Measurements from ENCODE around the gene EXOC2. TPM values are rescaled to one million over a fixed set of nuclear protein-coding genes. Genes with fewer than 3 reads are reported as not detected.
"Not testable (repeated sequence)": the region's sequence is repeated elsewhere in the genome, so short reads cannot be mapped to it uniquely, and the experiment has no call there.

The EXOC2 gene
- total RNA-seq, 1 donor from 2014 or later = 11.3 TPM

DNA sequence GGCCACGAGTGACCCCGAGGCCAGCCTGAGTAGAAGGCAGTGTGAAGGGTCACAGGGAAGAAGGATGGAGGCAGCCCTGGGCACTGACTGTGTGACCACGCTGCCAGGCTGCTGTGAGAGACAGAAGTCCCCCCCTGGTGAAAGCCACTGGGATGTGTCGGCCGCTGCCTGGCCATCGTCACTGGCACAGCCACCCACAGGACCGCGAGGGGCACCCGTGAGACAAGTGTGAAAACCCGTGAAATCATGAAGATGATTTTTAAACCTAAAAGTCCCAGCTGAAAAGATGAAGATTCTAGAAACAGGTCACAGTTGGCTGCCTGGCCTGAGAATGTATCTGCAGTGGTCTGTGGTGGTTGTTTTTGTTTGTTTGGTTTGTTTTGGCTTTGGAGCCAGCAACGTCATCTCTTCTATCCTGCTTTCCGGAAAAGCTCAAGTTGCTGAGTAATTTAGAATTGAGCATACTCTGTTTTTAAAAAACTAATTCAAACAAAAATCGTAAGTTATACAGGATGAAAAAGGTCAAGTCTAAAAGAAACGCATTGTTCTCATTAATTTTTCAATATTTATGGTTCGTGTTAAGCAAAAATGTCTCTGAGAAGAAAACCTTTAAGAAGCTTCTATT is 130.8 kb downstream of the EXOC2 start:
- intact Hi-C loops (cut with DNase I) = no loop called here
- ATAC-seq (ENCODE audit: poor library complexity) = no peak
- no peak for DNase-seq

DNA sequence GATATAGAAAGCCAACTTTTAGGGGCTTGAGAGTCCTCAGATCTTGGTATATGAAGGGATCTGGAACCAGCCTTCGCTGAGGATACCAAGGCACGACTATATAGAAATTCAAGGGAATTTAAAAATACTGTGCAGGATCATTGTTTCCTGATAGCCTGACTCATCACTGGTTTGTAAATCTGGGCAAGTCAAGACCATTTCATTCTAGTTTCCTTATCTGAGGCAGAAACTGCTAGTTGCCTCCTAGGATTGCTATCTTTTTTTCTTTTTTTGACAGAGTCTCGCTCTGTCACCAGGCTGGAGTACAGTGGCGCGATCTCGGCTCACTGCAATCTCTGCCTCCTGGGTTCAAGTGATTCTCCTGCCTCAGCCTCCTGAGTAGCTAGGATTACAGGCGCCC is 131.6 kb downstream of the EXOC2 start:
- ATAC-seq (ENCODE audit: poor library complexity); DNase-seq; intact Hi-C loops (cut with DNase I): not testable (repeated sequence)

DNA sequence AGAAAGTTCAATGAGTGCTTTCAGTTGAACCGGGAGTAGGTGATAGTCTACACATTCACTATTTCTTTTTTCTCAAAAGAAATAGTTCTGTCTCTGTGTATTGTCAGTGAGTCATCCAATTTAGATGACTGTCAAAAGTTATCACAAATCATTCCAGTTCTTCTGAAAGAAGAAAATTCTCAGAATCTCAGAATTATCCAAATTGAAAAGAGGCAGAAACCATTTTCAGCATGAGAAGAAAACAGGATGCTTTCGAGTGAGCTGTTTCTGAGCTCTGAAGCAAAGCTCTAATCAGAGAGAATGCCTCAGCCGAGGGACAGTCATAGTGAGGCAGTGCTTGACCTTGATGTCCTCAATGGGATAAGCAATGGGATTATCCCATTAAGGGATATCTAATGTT is 134.0 kb downstream of the EXOC2 start:
- DNase-seq (no peak), ATAC-seq (ENCODE audit: poor library complexity) (no peak)
- intact Hi-C loops (cut with DNase I) = no loop called here

DNA sequence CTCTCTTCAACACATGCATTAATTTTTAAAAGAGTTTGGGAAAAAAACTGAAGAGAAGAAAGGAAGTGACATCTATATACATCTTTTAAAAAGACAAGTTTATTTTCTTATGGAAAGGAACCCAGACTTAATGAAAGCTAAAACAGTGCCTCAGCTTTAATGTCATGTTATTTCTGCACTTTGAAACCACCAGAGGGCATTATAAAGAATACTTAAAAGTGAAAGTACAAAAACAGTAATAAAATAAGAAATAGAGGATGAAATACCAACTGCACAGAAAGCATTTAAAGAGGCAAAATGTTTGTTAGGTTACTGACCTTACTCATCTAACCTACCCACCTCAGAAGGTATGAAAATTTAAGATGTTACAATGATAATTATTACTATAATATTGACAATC is 134.8 kb downstream of the EXOC2 start:
- intact Hi-C loops (cut with DNase I) = no loop called here
- DNase-seq = no peak
- no peak for ATAC-seq (ENCODE audit: poor library complexity)

DNA sequence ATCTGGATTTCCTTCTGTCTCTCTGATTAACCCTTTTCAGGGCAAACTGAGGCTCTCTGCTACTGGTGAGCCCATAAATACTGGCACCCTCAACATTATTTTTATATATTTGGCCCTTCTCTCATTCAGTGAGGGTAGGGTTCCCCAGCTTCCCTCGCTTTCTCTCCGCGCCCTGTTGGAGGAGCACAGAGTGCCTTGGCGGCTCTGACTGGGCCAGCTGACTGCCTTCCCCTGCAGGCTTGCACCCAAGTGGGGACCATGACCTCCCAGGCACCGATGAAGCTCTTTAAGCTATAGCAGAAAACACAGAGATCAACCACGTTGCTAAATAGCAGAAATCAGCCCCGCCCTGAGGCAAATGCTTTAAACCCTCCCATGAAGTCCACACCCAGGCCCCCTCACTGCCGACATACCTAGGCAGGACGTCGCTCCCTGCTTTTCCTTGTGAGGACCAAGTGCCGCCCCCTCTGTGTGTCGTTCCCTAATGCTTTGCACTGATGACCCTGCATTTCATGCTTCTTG is 141.0 kb downstream of the EXOC2 start:
- DNase-seq = no peak
- intact Hi-C loops (cut with DNase I) = no loop called here
- ATAC-seq (ENCODE audit: poor library complexity) = no peak

DNA sequence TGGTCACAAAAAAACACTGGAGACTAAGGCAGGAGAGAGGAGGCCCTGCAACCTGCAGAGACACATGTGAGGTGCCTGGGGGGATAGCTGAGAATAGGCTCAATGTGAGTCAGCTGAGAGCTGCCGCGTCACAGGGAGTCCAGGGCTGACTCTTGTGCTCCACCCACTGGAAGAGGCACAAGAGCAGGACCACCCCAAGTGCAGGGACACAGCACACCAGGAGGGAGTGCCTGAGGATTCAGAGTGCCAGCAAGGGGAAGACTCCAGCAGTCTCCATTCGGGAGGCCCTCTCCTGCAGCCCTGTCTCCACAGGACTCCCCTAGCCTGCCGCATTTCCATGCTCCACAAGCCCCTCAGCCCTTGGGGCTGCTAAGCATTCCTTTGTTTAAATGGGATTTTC is 141.5 kb downstream of the EXOC2 start:
- intact Hi-C loops (cut with DNase I) = no loop called here
- ATAC-seq (ENCODE audit: poor library complexity) = peak; percentile 27
- DNase-seq = no peak

DNA sequence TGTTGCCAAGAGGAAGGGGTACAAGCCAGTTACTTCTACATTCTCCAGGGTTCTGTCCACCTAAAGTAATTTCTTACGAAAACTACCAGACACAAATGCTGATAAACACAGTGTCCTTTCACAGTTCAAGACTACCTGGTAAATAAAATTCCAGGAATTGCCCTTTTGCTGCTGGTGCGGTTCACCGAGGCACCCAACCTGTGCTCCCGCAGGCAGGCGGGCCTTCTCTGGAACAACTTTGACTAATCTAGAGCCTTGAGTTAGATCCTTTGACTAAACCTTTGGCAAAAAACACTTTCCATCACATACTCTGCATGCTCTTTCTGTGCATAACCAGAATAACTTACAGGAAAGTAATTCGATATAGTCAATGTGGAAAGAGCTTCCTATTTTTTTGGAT is 143.0 kb downstream of the EXOC2 start:
- intact Hi-C loops (cut with DNase I) = no loop called here
- ATAC-seq (ENCODE audit: poor library complexity) (no peak), DNase-seq (no peak)

DNA sequence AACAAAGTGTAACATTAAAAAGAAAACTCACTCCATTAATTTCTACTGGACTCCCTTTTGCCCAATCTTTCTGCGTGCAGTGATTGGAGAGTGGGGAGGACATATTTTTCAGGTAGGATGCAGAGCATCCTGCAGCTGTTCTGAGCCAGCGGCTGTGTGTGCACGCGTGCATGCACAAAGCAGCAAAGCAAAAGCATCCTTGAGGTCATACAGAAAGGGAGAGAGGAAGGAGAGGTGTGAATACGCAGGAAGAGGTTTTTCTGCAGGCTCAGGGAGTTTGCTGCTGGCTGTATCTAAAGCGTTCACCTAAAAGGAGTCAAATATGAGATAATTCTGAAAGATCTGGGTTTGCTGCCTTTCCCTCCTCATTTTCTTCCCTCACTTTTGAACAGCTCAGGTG is 144.4 kb downstream of the EXOC2 start:
- intact Hi-C loops (cut with DNase I) = no loop called here
- DNase-seq = no peak
- no peak for ATAC-seq (ENCODE audit: poor library complexity)

DNA sequence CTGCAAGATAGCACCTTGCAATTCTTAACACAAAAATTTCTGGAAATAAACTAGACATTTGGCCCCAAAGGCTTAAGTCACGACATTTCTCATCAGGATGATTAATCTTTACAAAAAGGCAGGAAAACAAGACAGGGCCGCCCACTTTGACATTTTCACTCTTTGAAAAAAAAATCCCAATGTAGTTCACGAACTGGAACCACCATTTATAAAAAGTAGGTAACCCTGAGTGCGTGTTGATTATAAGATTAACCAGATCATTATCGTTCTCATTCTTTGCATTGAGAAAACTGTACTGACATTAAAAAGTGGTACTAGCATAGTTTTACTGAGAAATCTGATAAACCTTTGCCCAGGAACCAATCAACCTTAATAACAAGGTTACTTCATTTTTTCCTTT is 144.8 kb downstream of the EXOC2 start:
- ATAC-seq (ENCODE audit: poor library complexity) = no peak
- intact Hi-C loops (cut with DNase I) = no loop called here

DNA sequence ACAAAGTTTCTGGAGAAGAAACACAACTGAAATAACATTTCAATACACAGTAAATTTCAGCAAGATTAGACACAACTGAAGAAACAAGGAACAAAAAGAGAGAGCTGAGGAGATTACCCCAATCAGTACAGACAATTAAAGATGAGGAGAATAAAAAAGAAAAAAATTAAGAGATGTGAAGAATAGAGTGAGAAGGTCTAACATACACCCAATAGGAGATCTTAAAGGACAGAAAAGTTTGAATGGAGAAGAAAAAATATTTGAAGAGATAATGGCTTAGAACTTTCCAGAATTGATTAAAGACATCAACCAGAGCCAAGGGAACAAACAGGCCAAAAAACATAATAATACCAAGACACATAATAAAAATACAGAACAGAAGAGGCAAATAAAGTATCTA is 152.4 kb downstream of the EXOC2 start:
- intact Hi-C loops (cut with DNase I) = no loop called here
- DNase-seq = no peak
- ATAC-seq (ENCODE audit: poor library complexity) = no peak

More for the DNA sequence above, 144.8 kb downstream of the EXOC2 start:
- DNase-seq = no peak

DNA sequence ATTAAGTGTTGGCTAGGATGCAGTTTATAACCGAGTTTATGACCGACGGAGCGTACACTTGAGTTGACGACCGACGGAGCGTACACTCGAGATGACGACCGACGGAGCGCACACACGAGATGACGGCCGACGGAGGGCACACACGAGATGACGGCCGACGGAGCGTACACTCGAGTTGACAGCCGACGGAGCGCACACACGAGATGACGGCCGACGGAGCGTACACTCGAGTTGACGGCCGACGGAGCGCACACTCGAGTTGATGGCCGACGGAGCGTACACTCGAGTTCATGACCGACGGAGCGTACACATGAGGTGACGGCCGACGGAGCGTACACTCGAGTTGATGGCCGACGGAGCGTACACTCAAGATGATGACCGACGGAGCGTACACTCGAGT is 155.8 kb downstream of the EXOC2 start:
- ATAC-seq (ENCODE audit: poor library complexity) (no peak), DNase-seq (no peak)
- intact Hi-C loops (cut with DNase I) = no loop called here

DNA sequence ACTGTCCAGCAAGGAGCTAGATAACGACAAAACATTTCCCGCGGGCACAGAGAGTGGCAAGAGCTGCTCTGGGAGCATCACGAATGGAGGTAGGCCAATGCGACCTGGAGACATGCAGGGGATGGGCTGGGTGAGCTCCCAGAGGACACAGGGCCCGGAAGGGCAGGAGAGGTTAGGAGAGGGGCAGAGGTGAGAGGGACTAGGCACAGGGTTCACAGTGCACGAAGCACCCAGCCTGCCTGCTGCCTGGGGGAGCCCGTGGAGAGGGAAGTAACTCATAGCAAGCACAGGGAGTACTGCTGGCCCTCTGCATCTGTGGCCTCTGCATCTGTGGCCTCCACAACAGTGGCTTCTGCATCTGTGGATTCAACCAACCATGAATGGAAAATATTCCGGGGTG is 162.5 kb downstream of the EXOC2 start:
- no peak for ATAC-seq (ENCODE audit: poor library complexity)
- intact Hi-C loops (cut with DNase I) = no loop called here
- DNase-seq = no peak

DNA sequence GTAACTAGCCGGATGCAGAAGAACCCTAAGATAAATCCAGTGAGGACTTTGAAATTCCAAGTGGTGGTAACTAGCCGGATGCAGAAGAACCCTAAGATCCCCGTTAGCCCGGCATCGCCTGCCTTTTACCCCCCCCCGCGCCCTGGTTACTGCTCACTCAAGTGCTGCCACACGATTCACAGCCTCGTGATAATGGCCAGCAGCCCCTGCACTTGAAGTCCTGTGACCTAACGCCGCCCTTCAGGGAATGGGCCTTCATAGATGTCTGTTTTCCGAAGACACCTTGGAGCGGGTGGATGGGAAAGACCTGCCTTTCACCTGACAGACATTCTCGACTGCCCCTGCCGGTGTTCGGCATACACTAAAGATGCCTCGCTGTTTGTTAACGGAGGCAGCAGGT is 163.9 kb downstream of the EXOC2 start:
- intact Hi-C loops (cut with DNase I) = no loop called here
- no peak for DNase-seq
- ATAC-seq (ENCODE audit: poor library complexity) = no peak

DNA sequence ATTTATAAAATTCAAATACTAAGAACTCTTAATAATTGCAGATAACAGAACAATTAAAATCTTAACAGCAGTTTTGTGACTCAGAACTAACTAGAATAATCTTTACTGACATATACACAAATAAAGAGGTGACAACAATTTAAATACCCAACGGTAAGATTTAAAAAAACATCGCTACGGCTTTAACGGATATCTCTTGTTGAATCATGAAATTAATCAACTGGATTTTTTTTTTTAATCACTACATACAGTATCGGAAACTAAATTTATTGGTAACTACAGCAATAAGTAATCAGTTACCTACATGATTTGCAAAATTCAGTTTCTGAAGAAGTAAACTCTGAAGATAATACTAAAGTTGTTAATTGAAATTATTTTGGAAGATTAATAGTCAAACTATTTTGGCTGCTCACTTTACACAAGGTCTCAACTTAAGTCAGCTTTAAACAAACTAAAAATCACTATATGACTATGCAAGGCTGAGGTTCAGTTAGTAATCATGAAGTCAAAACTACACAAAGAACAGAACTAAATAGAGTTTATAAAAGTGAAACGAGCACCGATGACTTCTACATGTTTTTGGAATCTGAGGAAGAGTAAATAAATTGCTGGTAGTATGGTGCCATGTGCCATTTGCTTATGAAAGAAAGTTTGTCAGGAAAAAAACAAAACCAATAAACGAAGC is 164.8 kb downstream of the EXOC2 start:
- intact Hi-C loops (cut with DNase I) = no loop called here
- ATAC-seq (ENCODE audit: poor library complexity) = no peak
- DNase-seq = no peak

DNA sequence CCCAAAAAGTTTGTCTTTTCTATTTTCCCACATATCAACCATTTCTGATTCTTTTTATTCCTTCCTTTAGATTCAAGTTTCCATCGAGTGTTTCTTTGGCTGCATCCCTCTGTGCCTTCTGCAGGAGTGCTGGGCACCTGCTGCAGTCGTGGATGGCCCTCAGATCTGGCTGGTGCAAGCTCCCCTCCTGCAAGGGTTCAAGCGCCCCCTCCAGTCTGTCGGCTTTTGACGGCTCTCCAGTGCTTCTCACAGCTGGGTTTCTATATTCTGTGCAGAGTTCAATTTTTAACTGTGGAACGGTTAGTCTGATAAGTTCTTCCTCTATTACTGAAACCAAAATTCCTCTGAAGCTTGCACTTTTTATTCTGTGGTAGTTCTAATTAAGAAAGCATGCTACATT is 168.1 kb downstream of the EXOC2 start:
- DNase-seq (no peak), ATAC-seq (ENCODE audit: poor library complexity) (no peak)
- intact Hi-C loops (cut with DNase I) = no loop called here

DNA sequence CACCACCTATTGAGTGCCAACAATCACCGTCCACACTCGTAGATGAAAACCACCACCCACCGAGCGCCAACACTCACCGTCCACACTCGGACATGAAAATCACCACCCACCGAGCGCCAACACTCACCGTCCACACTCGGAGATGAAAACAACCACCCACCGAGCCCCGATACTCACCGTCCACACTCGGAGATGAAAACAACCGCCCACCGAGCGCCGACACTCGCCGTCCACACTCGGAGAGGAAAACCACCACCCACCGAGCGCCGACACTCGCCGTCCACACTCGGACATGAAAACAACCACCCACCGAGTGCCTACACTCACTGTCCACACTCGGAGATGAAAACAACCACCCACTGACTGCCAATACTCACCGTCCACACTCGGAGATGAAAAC is 172.1 kb downstream of the EXOC2 start:
- intact Hi-C loops (cut with DNase I) = no loop called here
- DNase-seq = no peak
- no peak for ATAC-seq (ENCODE audit: poor library complexity)

DNA sequence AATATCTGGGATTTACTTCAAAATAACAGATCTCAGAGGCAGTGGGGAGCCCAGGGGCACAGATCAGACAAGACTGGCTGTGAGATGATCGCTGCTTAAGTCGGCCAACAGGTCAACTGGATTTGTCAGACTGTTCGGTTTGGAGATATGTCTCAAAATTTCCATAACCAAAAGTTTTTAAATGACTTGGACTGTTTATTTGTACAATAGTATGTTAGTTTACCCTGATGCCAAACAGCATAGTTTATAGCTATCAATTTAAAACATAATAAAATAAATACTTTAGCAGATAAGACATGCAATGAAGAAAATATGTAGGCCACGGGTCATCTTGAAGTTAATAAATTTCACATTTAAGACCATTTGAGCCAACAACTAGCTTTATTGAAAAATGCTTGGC is 174.7 kb downstream of the EXOC2 start:
- DNase-seq (no peak), ATAC-seq (ENCODE audit: poor library complexity) (no peak)
- intact Hi-C loops (cut with DNase I) = no loop called here

DNA sequence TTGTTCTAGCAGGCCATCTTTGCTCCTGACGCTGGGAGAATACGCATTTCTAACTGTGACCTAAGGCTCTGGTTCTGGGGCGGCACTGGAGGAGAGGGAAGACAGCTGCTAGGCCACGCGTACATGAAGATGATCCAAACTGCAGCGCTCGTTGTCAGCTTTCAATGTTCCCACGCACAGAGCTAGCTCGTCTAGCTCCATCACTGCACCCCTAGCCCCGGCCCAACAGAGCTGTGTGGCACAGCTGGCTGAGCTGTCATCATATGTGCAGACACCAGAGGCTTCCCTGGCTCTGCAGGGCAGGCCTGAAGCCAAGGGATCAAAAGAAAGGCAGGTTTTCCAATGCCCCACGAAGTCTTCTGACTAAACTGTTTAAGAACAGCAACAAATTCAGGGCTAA is 176.7 kb downstream of the EXOC2 start:
- DNase-seq (peak; percentile 35), ATAC-seq (ENCODE audit: poor library complexity) (no peak)
- intact Hi-C loops (cut with DNase I) = no loop called here

DNA sequence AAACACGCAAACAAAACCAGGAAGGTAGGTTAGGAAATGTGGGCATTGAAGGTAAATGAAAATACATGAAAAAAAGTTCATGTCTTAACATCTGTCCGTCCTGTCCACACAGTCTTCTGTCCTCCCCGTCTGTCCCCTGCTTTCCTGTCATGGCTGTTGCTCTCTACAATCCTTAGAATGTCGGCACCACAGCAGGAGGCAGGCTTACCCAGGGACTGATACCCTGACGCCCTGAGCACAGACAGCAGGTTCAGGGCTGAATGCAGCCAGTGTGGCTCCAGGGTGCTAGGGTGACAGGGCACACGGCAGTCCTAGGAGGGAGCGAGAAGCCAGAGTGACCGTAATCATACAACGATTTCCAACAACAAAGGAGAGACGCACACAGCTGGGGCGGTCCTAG is 177.7 kb downstream of the EXOC2 start:
- intact Hi-C loops (cut with DNase I) = no loop called here
- ATAC-seq (ENCODE audit: poor library complexity) (no peak), DNase-seq (no peak)

DNA sequence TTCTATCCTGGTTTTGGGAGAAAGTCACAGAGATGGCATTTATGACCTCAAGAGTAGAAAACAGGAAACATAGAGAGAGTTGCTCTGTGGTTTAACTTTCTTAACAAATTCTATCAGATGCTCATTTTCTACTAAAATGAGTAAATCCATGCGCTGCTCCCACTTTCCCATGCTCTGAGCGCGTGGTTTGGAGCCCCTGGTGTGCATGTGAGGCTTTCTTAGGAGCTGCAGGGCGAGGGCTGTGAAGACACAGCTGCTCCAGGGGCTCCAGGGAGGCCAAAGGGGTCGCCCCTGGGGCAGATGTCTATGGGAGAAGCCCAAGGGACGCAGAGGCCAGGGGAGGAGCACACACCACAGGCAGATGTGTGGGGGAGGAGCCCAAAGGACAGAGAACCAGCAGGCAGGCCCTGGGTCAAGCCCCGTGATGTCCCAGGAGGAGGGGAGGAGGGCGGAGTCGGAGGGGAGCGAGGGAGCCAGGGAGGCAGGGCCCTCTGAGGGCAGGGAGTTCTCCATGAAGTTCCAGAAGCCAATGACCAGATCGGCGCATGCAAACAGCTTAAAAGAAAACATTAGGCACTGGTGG is 178.5 kb downstream of the EXOC2 start:
- intact Hi-C loops (cut with DNase I) = no loop called here
- ATAC-seq (ENCODE audit: poor library complexity) = no peak
- no peak for DNase-seq

All from Right ventricle myocardium superior (tissue), 1 donor.